GM10266 (cell line): ENCODE data around the gene REG4.

ENCODE experiments used
- DNase-seq: peaks from one replicate; pipeline ENCODE4 v3.0.0; 2012; ENCODE audit errors: extremely low spot score
- TF ChIP-seq, protein P1 (sequence below): IDR thresholded peaks from 2 replicates; pipeline ENCODE4 v1.5.1; 2012; ENCODE audit warnings: mild to moderate bottlenecking, low read depth; ENCODE audit not compliant: control insufficient read depth, insufficient read depth; ENCODE audit errors: missing control alignments

The REG4 gene

DNA sequence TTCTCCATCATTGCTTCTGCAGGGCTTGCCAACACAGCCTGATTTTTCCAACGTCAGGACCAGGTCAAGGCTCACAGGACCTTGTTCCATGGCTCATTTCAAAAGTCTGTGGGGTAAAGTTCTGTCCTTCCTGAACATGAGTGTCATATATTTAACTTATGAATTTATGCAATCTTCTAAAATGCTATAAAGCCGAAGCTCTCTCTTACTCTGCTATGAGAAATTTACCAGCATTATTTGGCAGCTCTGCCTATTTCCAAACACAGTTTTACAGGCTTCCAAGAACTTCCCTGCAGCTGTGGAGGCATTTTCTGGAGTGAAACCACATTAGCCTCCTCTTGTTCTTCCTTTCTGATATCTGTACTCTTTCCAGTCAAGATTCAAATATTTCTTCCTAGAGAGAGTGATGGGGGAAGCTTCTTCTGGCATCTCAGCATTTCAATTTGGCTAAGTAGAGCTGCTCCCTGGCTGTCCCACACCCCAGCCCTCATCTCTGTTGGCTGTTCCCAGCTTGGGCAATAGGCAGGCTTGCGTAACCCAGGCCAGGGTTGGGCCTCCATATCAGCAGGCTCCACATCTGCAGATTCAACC lies 27.0 kb downstream of the REG4 start:
- TF ChIP-seq, protein P1, sequence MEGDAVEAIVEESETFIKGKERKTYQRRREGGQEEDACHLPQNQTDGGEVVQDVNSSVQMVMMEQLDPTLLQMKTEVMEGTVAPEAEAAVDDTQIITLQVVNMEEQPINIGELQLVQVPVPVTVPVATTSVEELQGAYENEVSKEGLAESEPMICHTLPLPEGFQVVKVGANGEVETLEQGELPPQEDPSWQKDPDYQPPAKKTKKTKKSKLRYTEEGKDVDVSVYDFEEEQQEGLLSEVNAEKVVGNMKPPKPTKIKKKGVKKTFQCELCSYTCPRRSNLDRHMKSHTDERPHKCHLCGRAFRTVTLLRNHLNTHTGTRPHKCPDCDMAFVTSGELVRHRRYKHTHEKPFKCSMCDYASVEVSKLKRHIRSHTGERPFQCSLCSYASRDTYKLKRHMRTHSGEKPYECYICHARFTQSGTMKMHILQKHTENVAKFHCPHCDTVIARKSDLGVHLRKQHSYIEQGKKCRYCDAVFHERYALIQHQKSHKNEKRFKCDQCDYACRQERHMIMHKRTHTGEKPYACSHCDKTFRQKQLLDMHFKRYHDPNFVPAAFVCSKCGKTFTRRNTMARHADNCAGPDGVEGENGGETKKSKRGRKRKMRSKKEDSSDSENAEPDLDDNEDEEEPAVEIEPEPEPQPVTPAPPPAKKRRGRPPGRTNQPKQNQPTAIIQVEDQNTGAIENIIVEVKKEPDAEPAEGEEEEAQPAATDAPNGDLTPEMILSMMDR = no peak

DNA sequence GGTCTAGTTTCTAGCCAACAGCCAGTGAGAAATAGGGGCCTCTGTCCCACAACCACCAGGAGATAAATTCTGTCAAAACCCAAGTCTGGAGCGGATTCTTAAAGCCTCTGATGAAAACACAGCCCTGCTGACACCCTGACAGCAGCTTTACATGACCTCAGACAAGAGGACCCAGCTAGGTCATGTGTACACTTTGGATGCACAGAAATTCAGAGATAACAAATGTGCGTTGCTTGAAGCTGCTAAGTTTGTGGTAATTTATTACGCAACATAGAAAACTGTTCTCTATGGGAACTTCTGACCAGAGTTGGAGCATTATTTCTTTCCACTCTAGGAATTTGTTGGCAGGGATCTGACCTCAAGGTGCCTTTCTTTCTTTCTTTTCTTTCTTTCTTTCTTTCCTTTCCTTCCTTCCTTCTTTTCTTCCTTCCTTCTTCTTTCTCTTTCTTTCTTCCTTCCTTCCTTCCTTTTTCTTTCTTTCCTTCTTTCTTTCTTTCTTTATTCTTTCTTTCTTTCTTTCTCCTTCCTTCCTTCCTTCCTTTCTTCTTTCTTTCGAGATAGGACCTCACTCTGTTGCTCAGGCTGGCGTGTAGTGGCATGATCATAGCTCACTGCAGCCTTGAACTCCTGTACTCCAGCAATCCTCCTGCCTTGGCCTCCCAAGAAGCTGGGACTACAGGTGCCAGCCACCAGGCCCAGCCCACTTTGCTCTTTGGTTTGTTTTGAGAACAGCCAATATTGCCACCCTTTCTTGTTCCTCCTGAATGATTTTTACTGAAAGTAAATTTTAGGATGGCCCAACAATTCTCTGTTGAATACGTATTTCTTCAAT lies 27.7 kb downstream of the REG4 start:
- DNase-seq = no peak
- TF ChIP-seq, protein P1 = no peak

More for the DNA sequence above, 27.0 kb downstream of the REG4 start:
- no peak for DNase-seq

DNA sequence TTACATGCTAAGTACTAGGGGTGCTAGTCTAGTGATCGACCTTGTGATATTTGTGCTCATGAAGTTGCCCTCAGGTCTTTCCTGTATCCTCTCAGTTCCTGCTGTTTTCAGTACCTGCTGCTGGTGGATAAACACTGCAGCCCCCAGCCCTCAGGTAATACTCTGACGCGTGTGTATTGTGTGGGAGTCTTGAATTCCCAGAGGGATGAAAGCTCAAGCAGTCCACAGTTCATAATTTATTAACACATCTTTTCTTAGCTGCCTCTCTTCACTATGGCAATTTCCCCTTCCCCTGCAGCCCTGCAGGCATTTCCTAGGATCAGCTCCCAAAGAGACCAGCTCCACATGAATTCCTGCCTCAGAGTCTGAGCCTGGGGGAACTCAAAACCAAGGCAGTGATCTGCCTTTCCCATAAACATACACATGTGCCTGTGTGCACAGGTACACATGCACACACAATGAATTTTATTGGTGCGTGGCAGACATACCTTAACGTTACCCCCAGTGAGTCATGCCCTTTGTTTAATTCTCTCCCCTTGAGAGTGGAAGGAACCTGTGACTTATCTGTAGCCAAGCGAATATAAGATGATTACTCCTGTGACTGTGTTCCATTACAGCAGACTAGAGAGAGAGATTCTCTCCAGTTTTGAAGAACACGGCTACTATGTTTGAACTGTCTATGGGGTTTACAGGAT lies 28.5 kb downstream of the REG4 start:
- no peak for DNase-seq
- TF ChIP-seq, protein P1 = no peak

DNA sequence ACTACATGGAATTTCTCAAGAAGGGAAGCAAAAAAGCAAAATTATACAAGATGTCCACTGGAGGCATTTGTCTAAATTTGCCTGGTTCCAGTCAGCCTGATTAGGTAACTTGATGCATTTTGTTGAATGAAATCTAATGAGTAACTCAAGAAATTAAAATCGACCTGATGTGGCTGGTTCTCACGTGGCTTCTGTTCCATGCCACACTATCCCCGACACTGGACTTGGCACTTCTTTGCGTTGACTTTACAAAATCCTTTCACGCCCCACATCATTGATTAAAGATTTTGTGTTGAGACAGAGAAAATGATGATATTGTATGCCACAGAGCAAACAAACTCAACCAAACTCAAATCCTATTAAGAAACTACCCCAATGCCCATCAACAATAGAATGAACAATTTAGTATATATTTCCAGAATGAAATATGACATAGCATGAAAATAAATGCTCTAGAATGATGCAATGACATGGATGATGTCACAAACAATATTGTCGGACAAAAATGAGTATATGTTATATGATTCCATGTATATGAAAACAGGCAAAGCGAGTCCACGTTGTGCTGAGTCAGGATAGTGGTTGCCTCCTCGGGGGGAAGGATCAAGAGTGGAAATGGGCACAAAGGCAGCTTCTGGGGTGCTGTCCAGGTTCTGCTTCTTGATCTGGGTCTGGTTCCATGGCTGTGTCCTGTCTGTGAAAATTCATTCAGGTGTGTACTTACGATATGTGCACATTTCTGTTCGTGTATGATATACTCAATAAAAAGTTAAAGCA lies 29.6 kb downstream of the REG4 start:
- TF ChIP-seq, protein P1 = no peak
- DNase-seq = no peak

DNA sequence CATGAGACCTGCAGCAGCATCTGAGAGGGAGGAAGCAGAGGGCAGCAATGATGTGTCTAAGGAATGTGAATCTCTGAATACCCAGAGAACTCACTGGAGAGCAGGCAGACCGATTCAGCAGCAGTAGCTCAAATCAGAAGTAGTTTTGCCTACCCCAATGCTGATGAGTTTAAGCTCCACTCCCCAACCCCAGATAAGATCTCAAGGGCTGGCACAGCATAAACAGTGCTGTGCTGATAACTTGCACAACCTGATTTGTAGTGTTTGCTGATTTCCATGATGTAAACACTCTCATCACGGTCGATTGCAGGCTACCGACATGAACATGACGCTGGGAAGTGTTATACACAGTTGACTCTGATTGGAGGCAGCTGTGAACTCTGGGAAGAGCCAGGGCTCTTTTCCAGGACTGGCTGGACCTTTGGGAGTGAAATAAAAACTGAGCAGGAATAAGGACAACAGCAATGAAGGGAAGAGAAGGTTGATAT lies 31.3 kb downstream of the REG4 start:
- TF ChIP-seq, protein P1 = no peak
- DNase-seq = no peak

DNA sequence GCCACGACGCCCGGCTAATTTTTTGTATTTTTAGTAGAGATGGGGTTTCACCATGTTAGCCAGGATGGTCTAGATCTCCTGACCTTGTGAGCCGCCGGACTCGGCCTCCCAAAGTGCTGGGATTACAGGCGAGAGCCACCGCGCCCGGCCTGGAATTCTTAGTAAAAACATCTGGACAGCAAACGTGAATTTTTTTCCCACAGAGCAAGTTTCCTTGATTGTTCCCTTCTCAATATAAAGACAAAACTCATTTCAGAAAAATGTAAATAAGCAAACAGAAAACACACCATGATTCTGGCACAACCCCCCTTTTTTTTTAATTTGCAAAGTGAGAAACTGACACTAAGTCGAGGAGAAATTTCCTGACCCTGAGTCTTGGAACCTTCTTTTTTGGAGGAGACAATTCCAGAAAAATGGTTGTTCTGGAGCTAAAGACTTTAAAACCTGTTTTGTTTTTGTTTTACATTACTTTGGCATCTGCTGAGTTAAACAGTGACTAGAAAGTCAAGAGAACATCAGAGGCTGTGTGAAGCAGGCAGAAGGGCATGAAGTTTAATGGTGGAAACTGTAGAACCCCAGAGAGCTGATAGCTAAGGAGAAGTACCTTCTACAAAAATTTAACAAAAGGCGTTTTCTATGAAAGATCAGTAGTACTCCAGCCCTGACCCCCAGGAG lies 32.2 kb downstream of the REG4 start:
- TF ChIP-seq, protein P1 = no peak
- DNase-seq = no peak
